Hematopoietic multipotent progenitor cell treated with erythropoietin and hydrocortisone succinate and interleukin-3 and kit ligand, for 8 days (in vitro differentiated cells): ENCODE results near the gene JADE2.
"Not testable (repeated sequence)": the region's sequence is repeated elsewhere in the genome, so short reads cannot be mapped to it uniquely, and the experiment has no call there.

ENCODE experiments used
- DNase-seq: peaks from one replicate; pipeline ENCODE4 v3.0.0-alpha.2; 2015

JADE2 gene

GRCh38 chr5:134552716-134553115, 27.2 kb downstream of the JADE2 start:
- not testable (repeated sequence) for DNase-seq

DNA sequence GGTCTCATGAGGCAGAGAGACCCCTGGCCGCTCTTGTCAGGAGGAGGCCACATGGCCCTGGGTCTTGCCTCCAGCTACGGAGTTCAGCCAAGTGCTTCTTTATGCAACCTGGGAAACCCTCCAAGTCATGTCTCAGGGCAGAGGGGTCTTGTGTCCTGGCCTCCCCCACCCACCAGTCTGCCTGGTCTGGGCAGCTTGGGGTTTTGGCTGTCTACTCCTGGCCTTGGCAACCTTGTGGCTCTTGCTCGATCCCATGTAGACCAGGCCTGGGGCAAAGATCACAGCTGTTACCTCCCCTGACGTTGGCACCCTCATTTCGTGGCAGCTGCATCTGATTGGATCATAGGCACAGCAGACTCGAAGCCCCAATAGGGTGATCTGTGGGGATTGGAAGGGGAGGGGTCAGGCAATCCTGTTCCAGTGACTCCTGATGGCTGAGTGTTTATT, 28.4 kb downstream of the JADE2 start:
- no peak for DNase-seq

GRCh38 chr5:134554319-134555222, 29.1 kb downstream of the JADE2 start:
- peak; percentile 70 for DNase-seq

DNA sequence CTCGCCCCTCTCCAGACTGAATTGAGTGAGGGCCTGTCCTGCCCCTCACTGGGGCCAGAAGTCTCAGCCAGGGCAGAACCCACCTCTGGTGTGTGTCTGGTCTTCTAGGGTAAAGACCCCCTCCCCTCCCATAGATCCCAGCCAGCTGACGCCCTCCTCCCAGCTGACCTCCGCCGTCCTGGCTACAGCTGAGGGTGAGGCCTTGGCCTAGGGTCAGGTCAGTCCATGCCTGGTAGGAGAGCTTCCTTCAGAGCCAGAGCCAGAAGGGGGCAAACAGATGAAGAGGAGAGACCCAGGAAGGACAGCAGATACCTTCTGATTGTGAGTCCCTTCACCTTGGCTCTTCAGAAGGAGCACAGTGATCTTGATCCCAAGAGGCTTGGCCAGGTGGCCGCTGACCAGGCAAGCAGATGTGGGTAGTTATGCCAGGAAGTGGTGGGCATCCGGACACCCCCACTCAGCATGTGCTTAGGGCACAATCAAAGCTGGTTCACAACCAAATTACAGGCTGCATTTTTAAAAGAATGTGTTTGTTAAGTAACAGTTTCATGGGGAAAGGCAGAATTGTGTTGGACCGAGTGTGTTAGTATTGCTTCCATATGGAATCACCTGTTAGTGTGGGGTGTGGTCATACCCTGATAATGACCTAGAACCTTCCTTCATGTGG, 29.9 kb downstream of the JADE2 start:
- no peak for DNase-seq

DNA sequence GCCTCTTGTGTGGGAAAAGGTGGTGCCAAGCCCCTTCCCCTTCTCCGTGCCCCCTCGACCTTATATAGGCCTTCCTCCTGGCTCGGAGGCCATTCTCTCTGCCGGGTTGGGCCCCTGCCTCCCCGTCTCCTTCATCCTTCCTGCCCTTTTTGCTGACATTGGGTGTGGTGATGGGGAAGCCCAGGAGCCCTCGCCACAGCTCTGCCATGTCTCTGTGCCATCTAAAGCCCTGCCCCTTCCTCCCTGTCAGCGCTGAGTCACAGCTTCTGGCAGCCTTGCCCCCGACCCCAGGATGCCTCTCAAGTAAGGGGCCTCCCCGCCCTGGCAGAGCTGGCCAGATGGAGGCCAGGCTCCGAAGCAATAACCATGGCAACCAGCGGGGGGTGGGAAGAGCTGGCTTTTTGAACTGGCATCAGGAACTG, 30.4 kb downstream of the JADE2 start:
- DNase-seq = peak; percentile 87

DNA sequence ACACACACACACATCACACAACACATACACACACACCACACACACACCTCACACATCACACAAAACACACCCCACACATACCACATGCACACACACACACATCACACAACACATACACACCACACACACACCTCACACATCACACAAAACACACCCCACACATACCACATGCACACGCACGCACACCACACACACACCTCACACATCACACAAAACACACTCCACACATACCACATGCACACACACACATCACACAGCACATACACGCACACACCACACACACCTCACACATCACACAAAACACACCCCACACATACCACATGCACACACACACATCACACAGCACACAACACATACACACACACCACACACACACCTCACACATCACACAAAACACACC, 31.1 kb downstream of the JADE2 start:
- not testable (repeated sequence) for DNase-seq

DNA sequence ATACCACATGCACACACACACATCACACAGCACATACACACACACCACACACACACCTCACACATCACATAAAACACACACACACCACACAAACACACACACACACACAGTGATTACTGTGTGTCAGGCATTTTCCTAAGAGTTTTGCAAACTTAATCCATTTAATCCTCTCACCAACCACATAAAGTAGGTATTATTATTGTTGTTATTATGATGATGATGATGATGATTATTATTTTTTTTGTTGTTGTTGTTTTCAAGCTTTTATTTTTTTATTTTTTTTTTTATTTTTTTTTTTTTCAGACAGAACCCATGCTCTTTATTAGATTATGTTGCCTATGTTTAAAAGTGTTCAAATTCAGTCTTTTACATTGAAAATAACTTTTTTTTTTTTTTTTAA, 31.5 kb downstream of the JADE2 start:
- no peak for DNase-seq

DNA sequence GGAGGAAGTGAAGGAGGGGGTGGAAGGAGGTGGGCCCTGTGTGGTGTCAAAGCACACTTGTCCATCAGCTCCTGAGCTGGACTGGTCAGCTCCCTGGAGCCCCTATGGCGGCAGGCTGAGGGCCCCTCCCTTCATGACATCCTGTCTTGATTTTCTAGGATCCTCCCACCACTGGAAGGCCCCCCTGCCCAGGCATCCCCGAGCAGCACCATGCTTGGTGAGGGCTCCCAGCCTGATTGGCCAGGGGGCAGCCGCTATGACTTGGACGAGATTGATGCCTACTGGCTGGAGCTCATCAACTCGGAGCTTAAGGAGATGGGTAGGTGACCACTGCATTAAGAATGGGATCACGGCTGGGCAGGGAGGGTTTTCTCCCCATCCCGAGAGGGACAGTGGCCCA, 34.2 kb downstream of the JADE2 start:
- no peak for DNase-seq

DNA sequence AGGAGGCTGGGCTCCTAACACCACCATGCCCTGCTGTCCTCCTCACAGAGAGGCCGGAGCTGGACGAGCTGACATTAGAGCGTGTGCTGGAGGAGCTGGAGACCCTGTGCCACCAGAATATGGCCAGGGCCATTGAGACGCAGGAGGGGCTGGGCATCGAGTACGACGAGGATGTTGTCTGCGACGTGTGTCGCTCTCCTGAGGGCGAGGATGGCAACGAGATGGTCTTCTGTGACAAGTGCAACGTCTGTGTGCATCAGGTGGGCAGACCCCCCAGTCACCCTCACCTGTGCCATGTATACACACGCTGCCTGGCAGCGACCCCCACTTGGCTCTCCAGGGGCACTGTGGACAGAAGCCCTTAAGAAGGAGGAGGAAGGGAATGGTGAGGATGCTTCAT, 35.2 kb downstream of the JADE2 start:
- DNase-seq = no peak

DNA sequence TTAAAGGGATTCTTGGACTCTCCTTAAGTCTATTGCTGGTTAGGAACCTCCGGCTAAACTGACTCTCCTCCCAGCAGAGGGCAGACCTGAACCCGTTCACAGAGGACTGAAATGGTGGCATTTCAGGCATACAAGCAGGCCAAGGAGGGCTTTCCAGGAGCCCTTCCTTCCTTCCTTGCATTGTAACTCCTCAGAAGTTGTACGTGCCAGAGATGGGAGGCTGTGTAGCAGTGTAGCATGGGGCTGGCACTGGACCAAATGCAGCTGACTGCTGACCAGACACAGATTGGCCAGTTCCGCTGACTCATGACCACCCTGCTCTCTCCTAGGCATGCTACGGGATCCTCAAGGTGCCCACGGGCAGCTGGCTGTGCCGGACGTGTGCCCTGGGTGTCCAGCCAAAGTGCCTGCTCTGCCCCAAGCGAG, 36.4 kb downstream of the JADE2 start:
- DNase-seq = peak; percentile 53

GRCh38 chr5:134563221-134563620, 37.8 kb downstream of the JADE2 start:
- no peak for DNase-seq

DNA sequence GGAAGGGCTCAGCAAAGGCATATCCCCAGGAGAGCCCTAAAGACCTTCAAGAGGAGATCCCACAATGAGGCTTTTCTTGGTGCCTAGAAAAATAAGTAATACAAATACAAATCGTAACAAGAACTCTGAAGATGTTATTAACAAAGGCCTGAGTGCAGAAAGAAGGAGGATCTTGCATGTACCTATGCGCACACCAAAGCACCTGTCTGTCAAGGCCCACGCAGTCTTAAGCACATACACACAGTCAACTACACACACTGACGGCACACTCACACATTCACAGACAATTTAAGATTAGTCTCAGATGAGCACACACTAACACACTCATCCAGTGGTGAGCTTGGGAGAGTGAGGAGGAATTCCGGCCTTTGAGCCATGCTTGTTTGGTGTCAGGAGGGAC, 38.5 kb downstream of the JADE2 start:
- DNase-seq = no peak

- DNase-seq = no peak
These were observed 38.9 kb downstream of the JADE2 start for GRCh38 chr5:134564396-134564795.

GRCh38 chr5:134565791-134566740, 40.6 kb downstream of the JADE2 start:
- no peak for DNase-seq

DNA sequence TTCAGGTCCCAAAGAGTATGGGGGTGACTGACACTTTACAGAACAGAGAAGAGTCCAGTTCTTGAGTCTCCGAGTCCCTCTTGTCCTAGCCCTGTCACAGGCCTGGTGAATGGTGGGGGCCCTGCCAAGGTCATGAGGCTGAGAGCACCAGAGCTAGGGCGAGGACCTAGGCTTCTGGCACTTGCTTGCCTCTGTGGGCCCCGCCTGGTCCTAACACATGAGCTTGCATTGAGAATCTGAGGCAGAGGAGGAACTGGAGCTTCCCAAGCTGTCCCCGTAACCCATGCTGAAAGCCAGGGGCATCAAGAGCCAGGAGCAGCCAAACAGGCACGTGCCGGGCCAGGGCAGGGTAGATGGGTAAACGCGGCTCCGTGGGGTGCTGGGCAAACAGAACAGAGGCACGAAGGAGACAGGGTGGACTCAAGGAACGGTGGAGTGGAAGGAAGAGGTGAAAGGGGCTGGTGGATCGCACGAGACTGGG, 41.3 kb downstream of the JADE2 start:
- DNase-seq = no peak

DNA sequence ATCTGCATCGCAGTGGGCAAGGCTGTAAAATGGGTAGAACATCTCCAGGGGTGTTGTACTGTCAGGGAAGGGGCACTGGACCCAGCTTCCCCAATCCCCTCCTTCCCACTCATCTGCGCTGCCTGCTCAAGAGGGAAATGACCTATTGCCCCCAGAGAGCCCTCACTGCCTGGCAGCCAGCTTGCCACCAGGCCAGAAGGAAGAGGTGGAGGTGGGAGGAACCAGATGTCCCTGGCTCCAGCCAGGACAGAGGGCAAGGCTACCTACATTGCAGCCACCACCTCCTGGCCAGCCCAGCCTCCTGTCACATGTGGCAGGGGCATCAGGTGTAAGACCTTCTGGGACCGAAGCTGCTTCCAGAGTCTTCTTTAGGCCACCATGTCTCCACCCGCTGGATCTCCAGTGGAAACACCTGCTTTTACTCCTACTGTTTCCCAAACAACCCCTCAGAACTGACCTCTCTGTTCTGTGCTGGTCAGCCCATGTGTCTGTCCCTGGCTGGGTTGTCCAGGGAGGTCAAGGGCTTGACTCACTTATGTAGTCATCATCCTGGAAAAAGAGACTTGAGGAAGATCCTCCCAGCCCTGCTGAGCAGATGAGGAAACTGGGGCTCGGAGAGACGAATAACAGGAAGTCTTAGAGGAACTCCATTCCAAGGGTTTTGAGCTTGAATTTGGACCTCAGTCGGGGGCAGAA, 42.3 kb downstream of the JADE2 start:
- no peak for DNase-seq

DNA sequence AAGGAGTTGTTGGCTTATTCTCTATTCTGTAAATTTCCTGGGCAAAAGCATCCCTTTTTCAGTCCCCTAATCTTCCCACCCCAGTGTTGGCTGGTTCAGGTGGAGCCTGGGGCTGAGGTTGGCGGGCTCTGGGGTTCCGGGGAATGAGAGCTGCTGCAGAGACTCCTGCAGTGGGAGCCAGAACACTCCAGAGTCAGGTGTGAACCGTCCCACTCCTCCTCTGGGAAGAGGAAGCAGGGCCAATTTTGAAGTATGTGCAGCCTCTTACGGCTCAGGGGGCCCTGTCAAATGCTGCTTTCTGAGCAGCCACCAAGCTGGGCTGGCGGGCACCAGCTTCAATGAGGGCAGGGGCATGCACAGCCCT, 42.8 kb downstream of the JADE2 start:
- no peak for DNase-seq

- DNase-seq = no peak
These were observed 43.6 kb downstream of the JADE2 start for GRCh38 chr5:134568761-134569695.

- DNase-seq = no peak
These were observed 44.4 kb downstream of the JADE2 start for GRCh38 chr5:134569758-134570364.

DNA sequence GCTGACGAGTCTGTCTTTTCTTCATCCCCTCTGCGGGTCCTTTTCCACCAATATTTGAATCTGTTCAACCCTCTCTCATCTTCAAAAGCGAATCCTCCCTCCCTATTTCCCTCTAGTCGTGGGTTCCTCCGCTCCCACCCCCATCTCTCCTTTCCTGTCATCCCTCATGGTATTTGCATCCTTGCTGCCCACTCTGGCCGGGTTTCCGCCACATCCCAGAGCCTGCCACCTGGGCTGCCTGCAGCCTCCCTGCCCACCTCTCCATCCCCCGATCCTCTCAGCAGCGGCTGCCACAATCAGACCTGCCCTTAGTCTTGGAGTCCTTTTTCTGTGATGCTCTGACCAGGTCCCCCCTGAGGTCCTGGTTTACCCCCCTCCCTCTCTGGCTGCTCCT, 44.9 kb downstream of the JADE2 start:
- no peak for DNase-seq

- no peak for DNase-seq
These were observed 45.4 kb downstream of the JADE2 start for GRCh38 chr5:134570886-134571285.
